ENCODE measurements around the gene DEPP1. TPM values are rescaled to one million over a fixed set of nuclear protein-coding genes. Genes with fewer than 3 reads are reported as not detected.

Gene DEPP1
- total RNA-seq, 1 donor from 2014 or later = 11.6 TPM

- no peak for DNase-seq (ENCODE audit: low spot score)
Observed at GRCh38 chr10:44934416-44935200, 44.0 kb downstream of the DEPP1 start.

GRCh38 chr10:44933451-44934321 lies 44.9 kb downstream of the DEPP1 start:
- DNase-seq (ENCODE audit: low spot score) = no peak

GRCh38 chr10:44932517-44933450 lies 45.8 kb downstream of the DEPP1 start:
- DNase-seq (ENCODE audit: low spot score) = peak; percentile 80

- no peak for DNase-seq (ENCODE audit: low spot score)
Observed at GRCh38 chr10:44931621-44932516, 46.7 kb downstream of the DEPP1 start.

GRCh38 chr10:44930904-44931620 lies 47.5 kb downstream of the DEPP1 start:
- DNase-seq (ENCODE audit: low spot score) = no peak

GRCh38 chr10:44929356-44930255 lies 49.0 kb downstream of the DEPP1 start:
- no peak for DNase-seq (ENCODE audit: low spot score)

GRCh38 chr10:44928462-44928861 lies 50.1 kb downstream of the DEPP1 start:
- DNase-seq (ENCODE audit: low spot score) = no peak

GRCh38 chr10:44927352-44927751 lies 51.3 kb downstream of the DEPP1 start:
- peak; percentile 40 for DNase-seq (ENCODE audit: low spot score)

GRCh38 chr10:44926751-44927351 lies 51.8 kb downstream of the DEPP1 start:
- DNase-seq (ENCODE audit: low spot score) = no peak

Other genes with a start within 250 kb of the DEPP1 start
- gene TMEM72, start 67.5 kb downstream of the DEPP1 start, total RNA-seq (ENCODE audit: insufficient read depth, low replicate concordance) = 2.2 TPM
- 16.9 TPM for gene RASSF4, start 19.0 kb downstream of the DEPP1 start, total RNA-seq (ENCODE audit: insufficient read depth, low replicate concordance)
- gene ZNF22, start 22.1 kb upstream of the DEPP1 start, total RNA-seq (ENCODE audit: insufficient read depth, low replicate concordance) = 25.5 TPM

Measured in umbilical cord (tissue), 2 donors.